Endothelial cell of umbilical vein (primary cell): ENCODE data around the gene C1QL4.

Experiments
- CTCF ChIP-seq, 2 donors: IDR thresholded peaks; 1 replicate in 1 of 2; 2 replicates in 1 of 2; pipeline ENCODE4 v1.5.1; 2011; ENCODE audit warnings: low read length in 2 of 2, mild to moderate bottlenecking in 2 of 2, moderate library complexity in 2 of 2, control low read depth in 1 of 2, inconsistent platforms in 1 of 2, low read depth in 1 of 2; ENCODE audit not compliant: insufficient read depth in 1 of 2; ENCODE audit errors: extremely low read depth in 1 of 2
- EZH2 ChIP-seq: IDR thresholded peaks from 2 replicates; pipeline ENCODE4 v1.6.1; 2012; ENCODE audit warnings: borderline replicate concordance, low read depth, mild to moderate bottlenecking, moderate library complexity, low read length, inconsistent platforms; ENCODE audit not compliant: severe bottlenecking
- GATA2 ChIP-seq: IDR thresholded peaks from 2 replicates; pipeline ENCODE4 v1.7.0; 2011; ENCODE audit warnings: low read depth, mild to moderate bottlenecking, moderate library complexity, mixed read lengths, low read length; ENCODE audit not compliant: insufficient read length, insufficient read depth
- JUN ChIP-seq: IDR thresholded peaks from 2 replicates; pipeline ENCODE4 v1.6.1; 2011; ENCODE audit warnings: borderline replicate concordance, low read depth; ENCODE audit not compliant: insufficient read length, insufficient read depth
- MAX ChIP-seq: IDR thresholded peaks from 2 replicates; pipeline ENCODE4 v1.6.1; 2011; ENCODE audit not compliant: insufficient read depth, insufficient read length
- MYC ChIP-seq: IDR thresholded peaks from one replicate; pipeline ENCODE4 v1.6.1; 2011; ENCODE audit warnings: mild to moderate bottlenecking, low read depth, low read length
- POLR2A ChIP-seq: IDR thresholded peaks from 2 replicates; pipeline ENCODE4 v1.6.1; 2012; ENCODE audit warnings: low read depth, mild to moderate bottlenecking, control low read depth, low read length
- POLR2AphosphoS5 ChIP-seq: IDR thresholded peaks from 2 replicates; pipeline ENCODE4 v1.6.1; 2012; ENCODE audit warnings: low read depth, mild to moderate bottlenecking, control low read depth, low read length, moderate library complexity; ENCODE audit not compliant: insufficient read depth

- TF ChIP-seq EZH2 (no peak), CTCF (IDR thresholded peaks at IDR 0.05; ENCODE audit: extremely low read depth in 1 of 2, insufficient read depth in 1 of 2, low read depth in 1 of 2, low read length in 2 of 2) (no peak), POLR2A (no peak), MYC (no peak), MAX (no peak), POLR2AphosphoS5 (no peak), GATA2 (no peak), JUN (no peak)
Observed at GRCh38 chr12:49332441-49332861, 4.5 kb downstream of the C1QL4 start.
